Keratinocyte (primary cell): ENCODE results near the gene APPL1. TPM values are rescaled to one million over a fixed set of nuclear protein-coding genes. Genes with fewer than 3 reads are reported as not detected.

Source experiments
- DNase-seq: peaks from one replicate; pipeline ENCODE4 v3.0.0-alpha.2; 2011; ENCODE audit warnings: low read depth, missing footprints, low spot score
- FAIRE-seq: peaks from 2 replicates; lab custom pipeline; 2011; peaks lifted over from hg19 to GRCh38; lab: Jason Lieb, UNC
- H2AFZ ChIP-seq: 2 replicates; pipeline ENCODE4 v1.6.0; 2012; ENCODE audit warnings: low read length, control low read depth, inconsistent platforms; ENCODE audit not compliant: control insufficient read depth
- H3K27ac ChIP-seq: 2 replicates; pipeline ENCODE4 v1.5.1; 2011; ENCODE audit warnings: low read length; ENCODE audit not compliant: control insufficient read depth, insufficient read depth
- H3K27me3 ChIP-seq: 3 replicates; pipeline ENCODE4 v1.6.0; 2011; ENCODE audit warnings: low read length; ENCODE audit not compliant: control insufficient read depth, insufficient read depth; ENCODE audit errors: extremely low read depth
- H3K36me3 ChIP-seq, 2 experiments: 2 replicates in 1 of 2; 3 replicates in 1 of 2; pipeline ENCODE4 v1.5.1; 2011; ENCODE audit warnings: low read length in 2 of 2, mild to moderate bottlenecking in 1 of 2; ENCODE audit not compliant: control insufficient read depth in 2 of 2, insufficient read depth in 2 of 2; ENCODE audit errors: extremely low read depth in 1 of 2
- H3K4me1 ChIP-seq: 3 replicates; pipeline ENCODE4 v1.5.1; 2011; ENCODE audit warnings: low read length; ENCODE audit not compliant: control insufficient read depth, insufficient read depth; ENCODE audit errors: extremely low read depth
- H3K4me2 ChIP-seq: 3 replicates; pipeline ENCODE4 v1.6.0; 2011; ENCODE audit warnings: low read depth, low read length; ENCODE audit not compliant: control insufficient read depth, insufficient read depth; ENCODE audit errors: extremely low read depth
- H3K4me3 ChIP-seq, 3 experiments: fragments of 200-600 bp in 1 of 3; sonication (generic) in 1 of 3; 2 replicates in 2 of 3; 3 replicates in 1 of 3; pipeline ENCODE4 v1.5.1; 2011 to 2016; ENCODE audit warnings: low read length in 3 of 3, mild to moderate bottlenecking in 3 of 3, control low read depth in 2 of 3, inconsistent platforms in 1 of 3, low read depth in 1 of 3, mixed read lengths in 1 of 3, mixed run types in 1 of 3, moderate library complexity in 1 of 3; ENCODE audit not compliant: control insufficient read depth in 2 of 3, insufficient read depth in 2 of 3; ENCODE audit errors: extremely low read depth in 1 of 3
- H3K79me2 ChIP-seq: 2 replicates; pipeline ENCODE4 v1.6.0; 2012; ENCODE audit warnings: low read length; ENCODE audit not compliant: control insufficient read depth, insufficient read depth
- H3K9ac ChIP-seq: 3 replicates; pipeline ENCODE4 v1.6.0; 2011; ENCODE audit warnings: low read length; ENCODE audit not compliant: control insufficient read depth, insufficient read depth; ENCODE audit errors: extremely low read depth
- H3K9me1 ChIP-seq: 3 replicates; pipeline ENCODE4 v1.6.0; 2011; ENCODE audit warnings: low read length; ENCODE audit not compliant: control insufficient read depth, insufficient read depth; ENCODE audit errors: extremely low read depth
- H3K9me3 ChIP-seq: 2 replicates; pipeline ENCODE4 v1.5.1; 2012; ENCODE audit warnings: low read depth, low read length; ENCODE audit not compliant: control insufficient read depth
- H4K20me1 ChIP-seq: 3 replicates; pipeline ENCODE4 v1.6.0; 2011; ENCODE audit warnings: low read length; ENCODE audit not compliant: control insufficient read depth, insufficient read depth; ENCODE audit errors: extremely low read depth
- CTCF ChIP-seq, 3 experiments: IDR thresholded peaks in 1 of 3; conservative IDR thresholded peaks in 1 of 3; optimal IDR thresholded peaks in 1 of 3; 2 replicates in 2 of 3; 3 replicates in 1 of 3; pipeline versions ENCODE3 to v1.5.1; 2011; ENCODE audit warnings: low read length in 3 of 3, mild to moderate bottlenecking in 3 of 3, moderate library complexity in 2 of 3, control low read depth in 1 of 3, inconsistent platforms in 1 of 3; ENCODE audit not compliant: insufficient read depth in 2 of 3; ENCODE audit errors: extremely low read depth in 1 of 3
- EZH2 ChIP-seq: IDR thresholded peaks from one replicate; pipeline ENCODE4 v1.6.1; 2012; ENCODE audit warnings: inconsistent platforms, mild to moderate bottlenecking, low read length, moderate library complexity
- dilution Hi-C: fragments of 300-500 bp; cut with MboI; formaldehyde crosslinking; loops from one replicate; pipeline ENCODE4 v1.7.0; 2020; ENCODE audit warnings: low sequenced_read_pairs; ENCODE audit not compliant: extremely low pct_ligation_motif_present
- polyA plus RNA-seq, 5 experiments: library from polyadenylated mRNA; depleted of rRNA in 3 of 5; stranded (reverse) in 3 of 5; stranded (forward) in 1 of 5; unstranded in 1 of 5; fragments of >200 nt; gene quantifications; 1 replicate in 1 of 5; 2 replicates in 3 of 5; 3 replicates in 1 of 5; pipeline versions ENCODE4 v1.2.1 to v1.2.3, GENCODE V29; 2011 to 2012; ENCODE audit warnings: missing spikeins in 2 of 5, low read depth in 1 of 5, low replicate concordance in 1 of 5

The APPL1 gene
- polyA plus RNA-seq, 1 donor (not counting 4 experiments of a cell fraction or from before 2014, with no cell fraction given), result 25.6 TPM

DNA sequence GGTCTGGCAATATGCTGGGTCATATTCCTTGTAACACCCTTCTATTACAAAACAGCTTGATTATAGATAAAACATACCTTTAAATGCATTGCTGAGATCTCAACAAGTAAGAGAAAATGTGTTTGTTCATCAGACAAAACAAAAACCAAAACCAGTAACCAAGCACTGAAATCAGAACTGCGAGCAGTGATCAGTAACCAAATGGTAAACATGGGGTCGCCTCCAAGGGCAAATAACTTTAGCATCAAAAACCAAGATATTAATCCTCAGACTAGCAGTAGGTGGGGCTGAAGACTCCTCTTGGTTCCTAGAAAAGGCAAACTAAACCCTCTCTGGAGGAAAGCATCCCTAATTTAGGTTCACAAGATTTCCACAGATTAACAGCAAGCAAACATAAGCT lies 21.1 kb upstream of the APPL1 start:
- dilution Hi-C loops, result no loop called here
- no peak for TF ChIP-seq CTCF (optimal IDR thresholded peaks at IDR 0.05 in 1 of 3, IDR thresholded peaks at IDR 0.05 in 1 of 3, conservative IDR thresholded peaks at IDR 0.05 in 1 of 3; ENCODE audit: extremely low read depth in 1 of 3, insufficient read depth in 2 of 3, low read length in 3 of 3)
- no peak for TF ChIP-seq EZH2
- no peak overlapping the region for H2AFZ ChIP-seq
- no peak overlapping the region for H3K27ac ChIP-seq
- DNase-seq (no peak), FAIRE-seq (no peak)
- H3K79me2 ChIP-seq, result no peaks in the 10 kb centered on the region
- no peaks in the 10 kb centered on the region for H3K9me1 ChIP-seq
- no peak overlapping the region for H3K9ac ChIP-seq
- H3K4me3 ChIP-seq, result no peak overlapping the region
- no peaks in the 10 kb centered on the region for H3K4me1 ChIP-seq
- H3K36me3 ChIP-seq, result no peaks in the 10 kb centered on the region
- no peaks in the 10 kb centered on the region for H3K9me3 ChIP-seq
- no peak overlapping the region for H3K4me2 ChIP-seq
- no peaks in the 10 kb centered on the region for H4K20me1 ChIP-seq
- no peaks in the 10 kb centered on the region for H3K27me3 ChIP-seq

DNA sequence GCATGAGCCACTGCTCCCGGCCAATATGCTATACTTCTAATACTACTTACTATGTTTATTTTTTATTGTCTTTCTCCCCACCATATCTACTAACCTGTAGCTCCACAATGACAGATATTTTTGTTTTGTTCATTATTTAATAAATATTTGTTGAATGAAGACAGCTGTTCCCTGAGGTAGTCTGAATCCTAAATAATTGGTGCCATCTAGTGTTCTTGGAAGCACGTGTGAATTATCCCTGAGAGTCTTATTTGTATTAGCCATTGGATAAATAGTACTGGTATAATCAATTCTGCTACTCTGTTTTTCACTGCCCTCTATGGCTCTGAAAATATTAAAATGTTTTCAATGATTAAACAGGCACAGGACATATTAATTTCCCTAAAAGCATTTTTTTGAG lies 5.6 kb upstream of the APPL1 start:
- Histone ChIP-seq H3K4me1 (peaks cover 8% of the 10 kb centered on the region), H2AFZ (no peak overlapping the region), H3K27ac (no peak overlapping the region), H3K36me3 (no peaks in the 10 kb centered on the region), H3K9me1 (no peaks in the 10 kb centered on the region), H3K4me2 (no peak overlapping the region), H3K9me3 (no peaks in the 10 kb centered on the region), H4K20me1 (no peaks in the 10 kb centered on the region), H3K79me2 (no peaks in the 10 kb centered on the region), H3K27me3 (no peaks in the 10 kb centered on the region), H3K9ac (no peak overlapping the region), H3K4me3 (no peak overlapping the region)
- FAIRE-seq (no peak), DNase-seq (no peak)
- dilution Hi-C loops, result no loop called here
- TF ChIP-seq CTCF (optimal IDR thresholded peaks at IDR 0.05 in 1 of 3, IDR thresholded peaks at IDR 0.05 in 1 of 3, conservative IDR thresholded peaks at IDR 0.05 in 1 of 3; ENCODE audit: extremely low read depth in 1 of 3, insufficient read depth in 2 of 3, low read length in 3 of 3) (no peak), EZH2 (no peak)
